ENCODE measurements around the gene KCMF1.
"Not testable (repeated sequence)": the region's sequence is repeated elsewhere in the genome, so short reads cannot be mapped to it uniquely, and the experiment has no call there.

The KCMF1 gene

DNA sequence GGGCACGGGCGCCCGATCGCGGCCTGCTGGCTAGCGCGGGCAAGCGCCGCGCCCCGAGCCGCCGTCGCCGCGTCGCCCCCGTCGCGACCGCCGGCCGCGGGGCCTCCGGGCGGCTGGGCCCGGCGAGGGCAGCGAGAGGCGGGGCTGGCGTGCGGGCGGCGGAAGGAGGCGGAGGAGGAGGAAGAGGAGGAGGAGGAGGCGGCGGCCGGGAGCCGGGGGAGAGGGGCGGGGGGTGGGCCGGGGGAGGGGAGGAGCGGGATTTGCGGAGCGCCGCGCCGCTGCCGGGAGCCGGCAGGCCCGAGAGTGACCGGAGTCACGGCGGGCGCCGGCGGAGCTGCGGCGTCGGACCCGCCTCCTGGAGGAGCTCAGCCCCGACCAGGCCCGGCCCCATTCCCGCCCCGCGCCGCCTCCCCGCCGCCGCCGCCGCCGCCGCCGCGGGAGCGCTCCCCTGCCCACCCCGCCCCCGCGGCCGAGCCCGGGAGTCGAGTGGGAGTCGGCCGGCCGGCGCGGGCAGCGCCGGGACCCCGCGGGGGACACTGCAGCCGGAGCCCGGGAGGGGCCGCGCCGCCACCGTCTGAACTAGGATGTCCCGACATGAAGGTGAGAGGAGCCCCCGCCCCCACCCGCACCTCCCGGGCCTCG lies at the start of gene KCMF1:
KCMF1 (plus strand) TSS at position 294 of the 642 bp plus-strand sequence; CDS start at position 585, 291 bp downstream.
- DNase-seq (ENCODE audit: low read depth): peak; percentile 84

- DNase-seq (ENCODE audit: low read depth): no peak
Measured at GRCh38 chr2:84923009-84923408, 48.0 kb upstream of the KCMF1 start.

- peak; percentile 86 for DNase-seq (ENCODE audit: low read depth)
Measured at GRCh38 chr2:84924173-84925106, 46.5 kb upstream of the KCMF1 start.

DNA sequence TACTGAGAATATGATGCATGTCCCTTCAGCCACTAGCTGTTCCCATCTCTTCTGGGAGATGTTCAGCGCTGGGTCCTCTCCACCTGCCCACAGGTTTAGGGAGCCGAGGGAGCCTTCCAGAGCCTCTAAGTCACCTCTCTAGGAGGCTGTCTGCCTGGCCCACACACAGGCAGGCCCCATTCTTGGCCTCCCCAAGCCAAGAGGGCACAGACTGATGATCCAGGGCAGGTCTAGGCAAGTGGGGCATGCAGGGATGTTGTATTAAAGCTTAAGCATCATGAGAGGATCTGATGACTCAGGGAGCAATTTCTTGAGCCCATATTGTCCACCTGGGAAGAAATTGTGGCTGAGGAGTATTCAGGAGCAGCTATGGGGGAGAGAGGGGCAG lies 45.6 kb upstream of the KCMF1 start:
- DNase-seq (ENCODE audit: low read depth): no peak

DNA sequence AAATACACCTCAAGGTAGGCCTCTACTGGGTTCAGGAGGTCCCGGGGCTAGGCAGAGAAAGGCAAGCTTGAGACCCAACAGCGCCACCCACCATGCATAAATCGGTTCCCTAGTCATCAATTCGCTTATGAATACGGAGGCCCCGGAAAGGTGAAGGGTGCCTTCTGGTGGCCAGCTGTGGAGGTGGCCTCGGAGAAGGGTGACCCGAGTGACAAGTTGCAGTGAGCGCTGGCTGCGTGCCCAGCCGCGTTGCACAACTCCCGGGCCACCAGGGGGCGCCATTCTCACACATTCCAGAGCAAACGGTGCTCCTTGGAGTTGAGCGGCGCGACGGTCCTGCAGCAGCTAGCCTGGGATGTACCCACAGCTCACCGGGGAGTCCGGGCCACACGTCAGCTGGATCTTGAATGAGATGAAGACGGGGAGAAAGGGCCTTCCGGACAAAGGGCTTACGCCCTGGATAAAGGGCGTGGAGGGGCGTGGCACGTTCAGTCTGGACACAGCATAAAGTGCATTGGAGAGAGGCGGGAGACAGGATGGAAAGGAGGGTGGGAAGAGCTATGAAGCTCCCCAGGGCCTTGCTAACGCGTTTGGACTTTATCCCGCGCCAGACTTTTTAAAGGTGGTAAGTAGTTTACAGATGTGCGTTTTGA lies 45.1 kb upstream of the KCMF1 start:
- DNase-seq (ENCODE audit: low read depth): peak; percentile 87

GRCh38 chr2:84927275-84927627 lies 43.7 kb upstream of the KCMF1 start:
- DNase-seq (ENCODE audit: low read depth): no peak

GRCh38 chr2:84931384-84931821 lies 39.6 kb upstream of the KCMF1 start:
- DNase-seq (ENCODE audit: low read depth): no peak

DNA sequence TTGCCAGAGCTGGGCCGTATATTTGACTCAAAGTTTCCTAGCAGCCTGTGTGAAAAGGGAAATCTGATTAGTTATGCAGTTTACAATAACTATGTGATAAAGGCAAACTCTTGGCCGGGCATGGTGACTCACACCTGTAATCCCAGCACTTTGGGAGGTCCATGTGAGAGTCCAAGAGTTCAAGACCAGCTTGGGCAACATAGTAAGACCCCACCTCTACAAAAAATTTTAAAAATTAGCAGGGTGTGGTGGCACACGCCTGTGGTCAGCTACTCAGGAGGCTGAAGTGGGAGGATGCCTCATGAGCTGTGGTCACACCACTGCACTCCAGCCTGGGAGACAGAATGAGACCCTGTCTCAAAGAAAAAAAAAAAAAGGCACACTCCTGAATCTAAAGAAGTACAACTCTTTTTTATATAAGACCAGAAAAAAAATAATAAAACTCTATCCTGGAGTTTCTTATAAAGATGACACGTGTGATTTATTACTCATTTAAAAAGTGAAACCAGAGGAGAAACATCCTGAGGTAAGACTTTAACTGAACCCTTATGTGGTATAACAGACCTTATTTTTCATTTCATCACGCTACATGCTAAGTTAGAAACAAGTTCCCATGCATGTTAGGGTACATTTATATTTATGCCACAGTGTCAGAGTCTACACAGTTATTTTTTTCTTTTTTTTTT lies 32.6 kb upstream of the KCMF1 start:
- DNase-seq (ENCODE audit: low read depth): peak; percentile 45

GRCh38 chr2:84939426-84940087 lies 31.4 kb upstream of the KCMF1 start:
- DNase-seq (ENCODE audit: low read depth): no peak

GRCh38 chr2:84940088-84940470 lies 30.9 kb upstream of the KCMF1 start:
- no peak for DNase-seq (ENCODE audit: low read depth)

GRCh38 chr2:84940831-84941412 lies 30.0 kb upstream of the KCMF1 start:
- no peak for DNase-seq (ENCODE audit: low read depth)

GRCh38 chr2:84942166-84942565 lies 28.8 kb upstream of the KCMF1 start:
- DNase-seq (ENCODE audit: low read depth): no peak

GRCh38 chr2:84942964-84943421 lies 28.0 kb upstream of the KCMF1 start:
- DNase-seq (ENCODE audit: low read depth): no peak

DNA sequence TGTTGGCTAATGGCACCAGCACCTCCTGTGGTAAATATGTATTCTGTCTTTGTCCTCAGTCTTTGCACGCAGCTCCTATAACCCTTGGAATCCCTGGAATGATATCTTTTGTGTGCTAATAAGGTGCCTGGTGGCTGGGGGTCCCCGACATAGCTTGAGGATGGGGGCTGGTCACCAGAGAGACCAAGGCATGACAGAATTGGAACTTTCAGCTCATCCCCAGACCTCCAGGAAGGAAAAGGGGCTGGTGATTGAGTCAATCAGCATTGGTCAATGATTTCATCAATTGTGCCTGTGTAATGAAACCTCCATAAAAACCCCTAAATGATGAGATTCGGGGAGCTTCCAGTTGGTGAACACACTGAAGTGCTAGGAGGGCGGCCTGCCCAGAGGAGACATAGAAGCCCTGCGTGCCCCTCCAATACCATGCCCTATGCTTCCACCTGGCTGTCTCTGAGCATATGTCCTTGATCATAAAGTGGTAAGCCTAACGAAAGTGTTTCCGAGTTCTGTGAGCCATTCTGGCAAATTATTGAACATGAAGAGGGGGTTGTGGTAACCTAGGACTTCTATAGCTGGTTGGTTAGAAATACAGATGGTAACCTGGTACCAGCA lies 26.6 kb upstream of the KCMF1 start:
- no peak for DNase-seq (ENCODE audit: low read depth)

GRCh38 chr2:84945838-84946203 lies 25.1 kb upstream of the KCMF1 start:
- DNase-seq (ENCODE audit: low read depth): not testable (repeated sequence)

- DNase-seq (ENCODE audit: low read depth): no peak
Measured at GRCh38 chr2:84946204-84947009, 24.6 kb upstream of the KCMF1 start.

GRCh38 chr2:84947010-84947593 lies 23.9 kb upstream of the KCMF1 start:
- DNase-seq (ENCODE audit: low read depth): no peak

DNA sequence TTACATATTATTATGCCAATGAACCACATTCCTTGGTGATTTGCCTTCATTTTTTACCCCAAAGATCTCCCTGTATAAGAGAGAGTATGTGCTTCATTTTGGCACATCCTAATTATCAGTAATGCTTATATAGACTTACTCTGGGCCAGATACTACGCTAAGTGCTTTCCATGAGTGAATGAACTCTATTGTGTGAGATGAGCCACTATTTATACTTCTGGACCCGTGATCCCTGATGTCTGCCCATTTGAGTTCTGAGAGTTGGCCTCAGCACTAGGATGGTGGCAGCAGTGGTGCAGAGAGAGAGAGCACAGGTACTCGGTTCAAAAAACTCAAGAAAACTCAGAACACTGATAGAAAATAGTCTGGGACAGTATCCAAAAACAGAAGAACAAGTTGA lies 17.4 kb upstream of the KCMF1 start:
- DNase-seq (ENCODE audit: low read depth): no peak

GRCh38 chr2:84954329-84954728 lies 16.6 kb upstream of the KCMF1 start:
- no peak for DNase-seq (ENCODE audit: low read depth)
